H1 (cell line): ENCODE results near the gene ATMIN. TPM values are rescaled to one million over a fixed set of nuclear protein-coding genes. Genes with fewer than 3 reads are reported as not detected.

Experiments used
- CTCF ChIA-PET: fragments of 300-600 bp; sonication (Branson Sonifier 250); formaldehyde crosslinking; loops from one replicate; lab custom pipeline; 2021; ENCODE audit not compliant: partially characterized antibody; lab: Charles Lee
- POLR2A ChIA-PET: fragments of 300-600 bp; sonication (Branson Sonifier 250); formaldehyde crosslinking; loops from one replicate; lab custom pipeline; 2021; ENCODE audit warnings: inconsistent platforms; ENCODE audit not compliant: partially characterized antibody; lab: Charles Lee
- DNase-seq, 2 experiments: peaks; one replicate each; pipeline versions ENCODE4 v3.0.0 to v3.0.0-alpha.2; 2010 to 2022; ENCODE audit warnings: low spot score in 2 of 2, low read depth in 1 of 2, mixed read lengths in 1 of 2
- FAIRE-seq: peaks from 2 replicates; lab custom pipeline; 2011; peaks lifted over from hg19 to GRCh38; lab: Jason Lieb, UNC
- H2AFZ ChIP-seq: 2 replicates; pipeline ENCODE4 v1.8.1; 2012; ENCODE audit warnings: low read length, inconsistent platforms
- H2AK5ac ChIP-seq: 2 replicates; pipeline ENCODE4 v1.6.1; 2013; ENCODE audit warnings: low read depth, low read length
- H2BK120ac ChIP-seq: replicated peaks from 2 replicates; pipeline ENCODE3; 2013; ENCODE audit warnings: low read depth, low read length, inconsistent platforms
- H2BK12ac ChIP-seq: 2 replicates; pipeline ENCODE4 v1.6.1; 2013; ENCODE audit warnings: low read depth, low read length
- H2BK15ac ChIP-seq: 2 replicates; pipeline ENCODE4 v1.6.1; 2013; ENCODE audit warnings: low read length
- H2BK20ac ChIP-seq: 2 replicates; pipeline ENCODE4 v1.6.1; 2013; ENCODE audit warnings: low read length
- H2BK5ac ChIP-seq: 2 replicates; pipeline ENCODE4 v1.6.1; 2013; ENCODE audit warnings: low read depth, low read length
- H3K14ac ChIP-seq: 2 replicates; pipeline ENCODE4 v1.6.1; 2013; ENCODE audit warnings: inconsistent platforms; ENCODE audit not compliant: insufficient read length
- H3K18ac ChIP-seq: 2 replicates; pipeline ENCODE4 v1.6.1; 2013; ENCODE audit warnings: low read length; ENCODE audit errors: extremely low read depth
- H3K23ac ChIP-seq: 2 replicates; pipeline ENCODE4 v1.6.1; 2013; ENCODE audit warnings: inconsistent platforms; ENCODE audit not compliant: insufficient read length
- H3K23me2 ChIP-seq: 2 replicates; pipeline ENCODE4 v1.6.1; 2013; ENCODE audit warnings: low read depth, low read length
- H3K27ac ChIP-seq: 2 replicates; pipeline ENCODE4 v1.6.1; 2011; ENCODE audit warnings: low read depth, low read length, inconsistent platforms
- H3K27me3 ChIP-seq, 4 experiments: replicated peaks in 1 of 4; 1 replicate in 1 of 4; 2 replicates in 3 of 4; pipeline versions ENCODE4 v1.6.1 to v1.8.1; 2011 to 2013; ENCODE audit warnings: low read length in 3 of 4, mild to moderate bottlenecking in 3 of 4, inconsistent platforms in 2 of 4, mixed read lengths in 2 of 4, moderate library complexity in 1 of 4; ENCODE audit not compliant: control insufficient read depth in 3 of 4, insufficient read depth in 3 of 4; ENCODE audit errors: extremely low read depth in 1 of 4
- H3K36me3 ChIP-seq, 4 experiments: 2 replicates each; pipeline versions ENCODE4 v1.6.1 to v1.8.1; 2011 to 2013; ENCODE audit warnings: mild to moderate bottlenecking in 4 of 4, low read length in 3 of 4, moderate library complexity in 2 of 4, control low read depth in 1 of 4, inconsistent platforms in 1 of 4; ENCODE audit not compliant: insufficient read depth in 4 of 4, control insufficient read depth in 2 of 4
- H3K4ac ChIP-seq: replicated peaks from 2 replicates; pipeline ENCODE3; 2013; ENCODE audit warnings: low read length, low read depth, mixed read lengths, inconsistent platforms; ENCODE audit not compliant: insufficient read length
- H3K4me1 ChIP-seq, 4 experiments: replicated peaks in 1 of 4; 1 replicate in 1 of 4; 2 replicates in 3 of 4; pipeline versions ENCODE4 v1.6.1 to v1.8.1; 2011 to 2013; ENCODE audit warnings: low read length in 3 of 4, inconsistent platforms in 2 of 4, mixed read lengths in 1 of 4; ENCODE audit not compliant: insufficient read depth in 4 of 4, control insufficient read depth in 3 of 4
- H3K4me2 ChIP-seq, 2 experiments: 2 replicates each; pipeline versions ENCODE4 v1.6.1 to v1.8.1; 2011 to 2013; ENCODE audit warnings: low read depth in 2 of 2, low read length in 2 of 2, control low read depth in 1 of 2, inconsistent platforms in 1 of 2, mild to moderate bottlenecking in 1 of 2; ENCODE audit not compliant: insufficient read depth in 1 of 2
- H3K4me3 ChIP-seq, 4 experiments: fragments of 200-600, 300-600 bp in 1 of 4; sonication (generic), shearing (Covaris generic), sonication (Bioruptor Twin) in 1 of 4; 2 replicates each; pipeline versions ENCODE4 v1.5.1 to v1.8.1; 2011 to 2016; ENCODE audit warnings: low read length in 4 of 4, low read depth in 3 of 4, control low read depth in 2 of 4, inconsistent platforms in 2 of 4, mild to moderate bottlenecking in 2 of 4, mixed read lengths in 1 of 4, moderate library complexity in 1 of 4; ENCODE audit not compliant: insufficient read depth in 2 of 4; ENCODE audit errors: extremely low read depth in 1 of 4
- H3K56ac ChIP-seq: replicated peaks from 2 replicates; pipeline ENCODE3; 2013; ENCODE audit warnings: low read depth, mild to moderate bottlenecking, mixed read lengths, low read length, inconsistent platforms; ENCODE audit not compliant: insufficient read length
- H3K79me1 ChIP-seq: 2 replicates; pipeline ENCODE4 v1.6.1; 2013; ENCODE audit warnings: low read depth, low read length, control low read depth
- H3K79me2 ChIP-seq, 2 experiments: 2 replicates each; pipeline versions ENCODE4 v1.6.1 to v1.8.1; 2012 to 2013; ENCODE audit warnings: low read length in 2 of 2, mild to moderate bottlenecking in 2 of 2, inconsistent platforms in 1 of 2; ENCODE audit not compliant: insufficient read depth in 2 of 2, control insufficient read depth in 1 of 2
- H3K9ac ChIP-seq, 4 experiments: replicated peaks in 1 of 4; 1 replicate in 1 of 4; 2 replicates in 3 of 4; pipeline versions ENCODE4 v1.6.1 to v1.8.1; 2011 to 2013; ENCODE audit warnings: low read depth in 3 of 4, low read length in 3 of 4, control low read depth in 2 of 4, mild to moderate bottlenecking in 2 of 4, moderate library complexity in 2 of 4, inconsistent platforms in 1 of 4; ENCODE audit errors: extremely low read depth in 1 of 4
- H3K9me3 ChIP-seq, 2 experiments: 2 replicates each; pipeline versions ENCODE4 v1.6.1 to v1.8.1; 2012 to 2013; ENCODE audit warnings: mild to moderate bottlenecking in 2 of 2, moderate library complexity in 2 of 2, control low read depth in 1 of 2, inconsistent platforms in 1 of 2, low read depth in 1 of 2, low read length in 1 of 2, mixed read lengths in 1 of 2; ENCODE audit not compliant: insufficient read depth in 2 of 2
- H4K20me1 ChIP-seq, 2 experiments: replicated peaks in 1 of 2; 2 replicates each; pipeline versions ENCODE3 to v1.8.1; 2011 to 2013; ENCODE audit warnings: inconsistent platforms in 2 of 2, low read length in 2 of 2, mild to moderate bottlenecking in 1 of 2; ENCODE audit not compliant: insufficient read depth in 2 of 2, control insufficient read depth in 1 of 2
- H4K5ac ChIP-seq: 2 replicates; pipeline ENCODE4 v1.6.1; 2013; ENCODE audit warnings: low read length, low read depth, mixed read lengths, inconsistent platforms; ENCODE audit not compliant: insufficient read length
- H4K8ac ChIP-seq: 2 replicates; pipeline ENCODE4 v1.8.0; 2013; ENCODE audit warnings: mild to moderate bottlenecking, moderate library complexity, low read length, inconsistent platforms; ENCODE audit not compliant: insufficient read depth; ENCODE audit errors: extremely low read depth
- H4K91ac ChIP-seq: replicated peaks from 2 replicates; pipeline ENCODE3; 2013; ENCODE audit warnings: low read length, mixed read lengths, inconsistent platforms; ENCODE audit not compliant: insufficient read length
- ATF2 ChIP-seq: IDR thresholded peaks from 2 replicates; pipeline ENCODE4 v1.6.1; 2012; ENCODE audit warnings: low read length, inconsistent platforms
- BCL11A ChIP-seq, 2 experiments: IDR thresholded peaks; one replicate each; pipeline ENCODE4 v1.6.1; 2011; ENCODE audit warnings: low read depth in 2 of 2, low read length in 2 of 2, mild to moderate bottlenecking in 2 of 2
- BRCA1 ChIP-seq: IDR thresholded peaks from 2 replicates; pipeline ENCODE4 v1.6.1; 2012; ENCODE audit warnings: low read depth, low read length, improper control_type of control experiment
- GABPA ChIP-seq: IDR thresholded peaks from 2 replicates; pipeline ENCODE4 v1.6.1; 2011; ENCODE audit warnings: mild to moderate bottlenecking, low read length, moderate library complexity, borderline replicate concordance; ENCODE audit not compliant: insufficient read depth
- JUND ChIP-seq: IDR thresholded peaks from 2 replicates; pipeline ENCODE4 v1.6.1; 2011; ENCODE audit warnings: mild to moderate bottlenecking, improper control_type of control experiment, low read length
- RFX5 ChIP-seq: IDR thresholded peaks from 2 replicates; pipeline ENCODE4 v1.6.1; 2011; ENCODE audit warnings: low read depth, low read length, improper control_type of control experiment, borderline replicate concordance
- SP2 ChIP-seq: IDR thresholded peaks from 2 replicates; pipeline ENCODE4 v1.6.1; 2012; ENCODE audit warnings: mild to moderate bottlenecking, low read length, inconsistent platforms
- TAF1 ChIP-seq: IDR thresholded peaks from 2 replicates; pipeline ENCODE4 v1.6.1; 2011; ENCODE audit warnings: mild to moderate bottlenecking, low read depth, low read length
- TCF12 ChIP-seq: IDR thresholded peaks from 2 replicates; pipeline ENCODE4 v1.6.1; 2011; ENCODE audit warnings: low read depth, mild to moderate bottlenecking, low read length
- ZNF274 ChIP-seq: IDR thresholded peaks from 2 replicates; pipeline ENCODE4 v1.7.0; 2012; ENCODE audit warnings: low read length, borderline replicate concordance; ENCODE audit errors: extremely low read depth
- WGBS, 2 experiments: shearing (Covaris generic) in 1 of 2; methylation state at CpG; one replicate each; pipeline versions ENCODE4 v1.1.6 to v1.1.7; 2013 to 2015; ENCODE audit warnings: low lambda C conversion rate in 2 of 2, mixed read lengths in 2 of 2, inconsistent platforms in 1 of 2, low coverage in 1 of 2, missing lambda C conversion rate in 1 of 2; ENCODE audit not compliant: insufficient replicate concordance in 2 of 2, insufficient coverage in 1 of 2, insufficient read length in 1 of 2; ENCODE audit errors: extremely low coverage in 1 of 2, missing lambda C conversion rate in 1 of 2; 5-methylcytosine and 5-hydroxymethylcytosine counted together
- polyA plus RNA-seq, 7 experiments: library from polyadenylated mRNA; depleted of rRNA in 3 of 7; stranded (reverse) in 5 of 7; unstranded in 2 of 7; fragments of >200 nt in 5 of 7; fragments of 200-250 nt in 2 of 7; gene quantifications; 1 replicate in 5 of 7; 2 replicates in 1 of 7; 4 replicates in 1 of 7; pipeline versions ENCODE4 v1.2.1 to v1.2.3, GENCODE V29; 2011 to 2013; ENCODE audit warnings: missing spikeins in 2 of 7, mixed read lengths in 2 of 7
- total RNA-seq: library from RNA; stranded (reverse); fragmentation: NEBNext Ultra II Directional; extraction: Animal tissue kit (Norgen Biotek cat#: 25700); gene quantifications from 2 replicates; pipeline ENCODE4 v1.2.1, GENCODE V29; 2021
- TF ChIP-seq, protein P1 (sequence below): IDR thresholded peaks from 2 replicates; pipeline ENCODE4 v1.6.1; 2012; ENCODE audit warnings: inconsistent platforms
- TF ChIP-seq, protein P2 (sequence below): IDR thresholded peaks from 2 replicates; pipeline ENCODE4 v1.6.1; 2012; ENCODE audit warnings: inconsistent platforms

ATMIN gene
- total and polyA plus RNA-seq, 2 of the 8 experiments (the other 6 are each of a cell fraction or from before 2014, with no cell fraction given) = 34.8 to 59.8 TPM

DNA sequence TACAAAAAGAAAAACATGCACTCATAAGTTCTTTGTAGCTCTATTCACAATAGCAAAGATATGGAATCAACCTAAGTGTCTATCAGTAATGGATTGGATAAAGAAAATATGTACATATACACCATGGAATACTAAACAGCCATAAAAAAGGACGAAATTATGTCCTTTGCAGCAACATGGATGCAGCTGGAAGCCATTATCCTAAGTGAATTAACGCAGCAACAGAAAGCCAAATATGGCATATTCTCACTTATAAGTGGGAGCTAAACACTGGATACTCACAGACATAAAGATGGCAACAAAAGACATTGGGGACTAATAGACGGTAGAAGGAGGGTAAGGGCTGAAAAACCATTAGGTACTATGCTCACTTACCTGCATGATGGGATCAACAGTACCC, 34.8 kb upstream of the ATMIN start:
- H2BK15ac ChIP-seq = no peak overlapping the region
- no peak overlapping the region for H3K18ac ChIP-seq
- no peak overlapping the region for H2BK120ac ChIP-seq
- H3K9ac ChIP-seq = no peak overlapping the region
- no peak overlapping the region for H3K56ac ChIP-seq
- no peak overlapping the region for H2BK20ac ChIP-seq
- H2BK12ac ChIP-seq = no peak overlapping the region
- DNase-seq = no peak
- no peak for FAIRE-seq
- no peak overlapping the region for H3K4me2 ChIP-seq
- H4K91ac ChIP-seq = no peak overlapping the region
- no peaks in the 10 kb centered on the region for H3K27me3 ChIP-seq
- ChIA-PET POLR2A (no interaction called here), CTCF (interaction anchor here (7.1 kb wide), 1 partner anchor 11 kb away, joined by 83 read pairs; no protein-coding TSS in a partner anchor)
- H3K14ac ChIP-seq = no peak overlapping the region
- H4K8ac ChIP-seq = no peak overlapping the region
- no peak overlapping the region for H2AFZ ChIP-seq
- H3K9me3 ChIP-seq = no peaks in the 10 kb centered on the region
- H4K5ac ChIP-seq = no peak overlapping the region
- peaks cover 4% of the 10 kb centered on the region; the same call in 1 of the 2 replicates for H3K23me2 ChIP-seq
- no peak overlapping the region for H2AK5ac ChIP-seq
- no peak overlapping the region for H3K4ac ChIP-seq
- no peaks in the 10 kb centered on the region for H3K36me3 ChIP-seq
- H4K20me1 ChIP-seq = peaks cover 0 to 10% of the 10 kb centered on the region in 2 experiments
- peaks cover 6 to 86% of the 10 kb centered on the region in 2 experiments for H3K79me2 ChIP-seq
- no peak overlapping the region for H3K4me3 ChIP-seq
- H3K4me1 ChIP-seq = peaks cover 0 to 5% (median 2%) of the 10 kb centered on the region in 4 experiments; a peak in 1 of 7 replicates
- no peak overlapping the region for H2BK5ac ChIP-seq
- no peak overlapping the region for H3K27ac ChIP-seq
- WGBS, 2 experiments = 96% methylated on average over 3 of the region's 3 CpGs; no CpG with 5 or more reads in 1 of the 2 experiments
- peaks cover 6% of the 10 kb centered on the region; the same call in 1 of the 2 replicates for H3K79me1 ChIP-seq
- H3K23ac ChIP-seq = no peak overlapping the region
- TF ChIP-seq SP2 = no peak
- TF ChIP-seq TAF1 = no peak
- no peak for TF ChIP-seq BRCA1
- no peak for TF ChIP-seq ZNF274
- no peak for TF ChIP-seq JUND
- no peak for TF ChIP-seq ATF2
- no peak for TF ChIP-seq TCF12
- no peak for TF ChIP-seq RFX5
- TF ChIP-seq GABPA = no peak
- TF ChIP-seq, protein P1, sequence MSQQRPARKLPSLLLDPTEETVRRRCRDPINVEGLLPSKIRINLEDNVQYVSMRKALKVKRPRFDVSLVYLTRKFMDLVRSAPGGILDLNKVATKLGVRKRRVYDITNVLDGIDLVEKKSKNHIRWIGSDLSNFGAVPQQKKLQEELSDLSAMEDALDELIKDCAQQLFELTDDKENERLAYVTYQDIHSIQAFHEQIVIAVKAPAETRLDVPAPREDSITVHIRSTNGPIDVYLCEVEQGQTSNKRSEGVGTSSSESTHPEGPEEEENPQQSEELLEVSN = no peak
- TF ChIP-seq, protein P2, sequence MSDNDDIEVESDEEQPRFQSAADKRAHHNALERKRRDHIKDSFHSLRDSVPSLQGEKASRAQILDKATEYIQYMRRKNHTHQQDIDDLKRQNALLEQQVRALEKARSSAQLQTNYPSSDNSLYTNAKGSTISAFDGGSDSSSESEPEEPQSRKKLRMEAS = no peak
- TF ChIP-seq BCL11A (IDR thresholded peaks at IDR 0.05; ENCODE audit: low read depth in 2 of 2, low read length in 2 of 2) = no peak
